DOHH2 (cell line): ENCODE results near the gene ITGA8.

Experiments used
- H3F3A ChIP-seq: fragments of 200-600 bp; sonication (generic), shearing (Covaris generic); 2 replicates; pipeline ENCODE4 v1.6.0; 2016; ENCODE audit warnings: antibody characterized with exemption, mild to moderate bottlenecking; ENCODE audit not compliant: control insufficient read depth, insufficient read depth
- H3K27ac ChIP-seq: fragments of 200-600 bp; sonication (generic); 2 replicates; pipeline ENCODE4 v1.5.1; 2014; ENCODE audit warnings: low read depth, mild to moderate bottlenecking, low read length, moderate library complexity
- H3K27me3 ChIP-seq: fragments of 200-600 bp; sonication (generic); 2 replicates; pipeline ENCODE4 v1.6.1; 2014; ENCODE audit warnings: mild to moderate bottlenecking, low read length, mixed read lengths; ENCODE audit not compliant: control insufficient read depth
- H3K36me3 ChIP-seq: fragments of 200-600 bp; sonication (generic); 2 replicates; pipeline ENCODE4 v1.6.1; 2014; ENCODE audit warnings: mild to moderate bottlenecking, low read length, moderate library complexity, mixed read lengths; ENCODE audit not compliant: control insufficient read depth
- H3K4me1 ChIP-seq: fragments of 200-600 bp; sonication (generic); 2 replicates; pipeline ENCODE4 v1.6.1; 2014; ENCODE audit warnings: mild to moderate bottlenecking, low read length, mixed read lengths; ENCODE audit not compliant: control insufficient read depth
- H3K4me2 ChIP-seq: fragments of 200-600 bp; sonication (generic); 2 replicates; pipeline ENCODE4 v1.6.0; 2014; ENCODE audit warnings: mild to moderate bottlenecking, low read length, moderate library complexity
- H3K4me3 ChIP-seq: fragments of 200-600 bp; sonication (generic); 2 replicates; pipeline ENCODE4 v1.5.1; 2014; ENCODE audit warnings: mild to moderate bottlenecking, low read length, mixed read lengths
- H3K79me2 ChIP-seq: fragments of 200-600 bp; sonication (generic); 2 replicates; pipeline ENCODE4 v1.6.1; 2014; ENCODE audit warnings: mild to moderate bottlenecking, low read length, mixed read lengths; ENCODE audit not compliant: control insufficient read depth
- H3K9me2 ChIP-seq: fragments of 200-600 bp; sonication (generic); replicated peaks from 2 replicates; pipeline ENCODE4 v1.6.1; 2014; ENCODE audit warnings: mild to moderate bottlenecking, low read length, mixed read lengths; ENCODE audit not compliant: control insufficient read depth
- H3K9me3 ChIP-seq: fragments of 200-600 bp; sonication (generic); 2 replicates; pipeline ENCODE4 v1.6.1; 2014; ENCODE audit warnings: antibody characterized with exemption, low read length, mixed read lengths; ENCODE audit not compliant: control insufficient read depth, insufficient read depth
- H4K20me1 ChIP-seq: fragments of 200-600 bp; sonication (generic); 2 replicates; pipeline ENCODE4 v1.6.0; 2014; ENCODE audit warnings: low read depth, mild to moderate bottlenecking, antibody characterized with exemption, low read length, moderate library complexity; ENCODE audit not compliant: control insufficient read depth, insufficient read depth
- CTCF ChIP-seq: fragments of 200-600 bp; sonication (generic); IDR thresholded peaks from one replicate; pipeline ENCODE4 v1.5.1; 2014; ENCODE audit warnings: antibody characterized with exemption, mild to moderate bottlenecking, low read depth, low read length; ENCODE audit not compliant: poor library complexity, severe bottlenecking
- EZH2phosphoT487 ChIP-seq: fragments of 200-600 bp; sonication (generic); IDR thresholded peaks from 2 replicates; pipeline ENCODE4 v1.6.1; 2017; ENCODE audit warnings: borderline replicate concordance, mild to moderate bottlenecking, antibody characterized with exemption, low read length, moderate library complexity, mixed read lengths

Gene ITGA8

GRCh38 chr10:15620337-15620736 lies 99.4 kb downstream of the ITGA8 start:
- no peaks in the 10 kb centered on the region for H4K20me1 ChIP-seq
- no peak for TF ChIP-seq EZH2phosphoT487
- no peak for TF ChIP-seq CTCF
- no peaks in the 10 kb centered on the region for H3K27me3 ChIP-seq
- H3K9me3 ChIP-seq: no peaks in the 10 kb centered on the region
- H3F3A ChIP-seq: no peaks in the 10 kb centered on the region
- H3K79me2 ChIP-seq: no peaks in the 10 kb centered on the region
- H3K9me2 ChIP-seq: no peaks in the 10 kb centered on the region
- no peaks in the 10 kb centered on the region for H3K4me1 ChIP-seq
- H3K27ac ChIP-seq: no peak overlapping the region
- H3K4me2 ChIP-seq: no peak overlapping the region
- no peaks in the 10 kb centered on the region for H3K36me3 ChIP-seq
- no peak overlapping the region for H3K4me3 ChIP-seq

- Histone ChIP-seq H3K27ac (no peak overlapping the region), H4K20me1 (no peaks in the 10 kb centered on the region), H3K27me3 (peaks cover 3% of the 10 kb centered on the region; the same call in 1 of the 2 replicates), H3K4me3 (no peak overlapping the region), H3K9me2 (no peaks in the 10 kb centered on the region), H3K4me2 (no peak overlapping the region), H3F3A (no peaks in the 10 kb centered on the region), H3K4me1 (no peaks in the 10 kb centered on the region), H3K79me2 (no peaks in the 10 kb centered on the region), H3K9me3 (no peaks in the 10 kb centered on the region), H3K36me3 (no peaks in the 10 kb centered on the region)
- TF ChIP-seq EZH2phosphoT487: no peak
- no peak for TF ChIP-seq CTCF
Observed at GRCh38 chr10:15609246-15609645, 110.5 kb downstream of the ITGA8 start.

- Histone ChIP-seq H3K27ac (no peak overlapping the region), H3K9me3 (no peaks in the 10 kb centered on the region), H3K9me2 (no peaks in the 10 kb centered on the region), H4K20me1 (no peaks in the 10 kb centered on the region), H3K4me1 (no peaks in the 10 kb centered on the region), H3K36me3 (no peaks in the 10 kb centered on the region), H3K4me2 (no peak overlapping the region), H3K27me3 (no peaks in the 10 kb centered on the region; the same call in 1 of the 2 replicates), H3K79me2 (no peaks in the 10 kb centered on the region), H3K4me3 (no peak overlapping the region), H3F3A (no peaks in the 10 kb centered on the region)
- TF ChIP-seq EZH2phosphoT487 (no peak), CTCF (no peak)
Observed at GRCh38 chr10:15606377-15606776, 113.3 kb downstream of the ITGA8 start.
